GM21576 (cell line): ENCODE measurements around the gene SLU7.
A peak's percentile ranks its signal among the peaks of the same experiment; 100 is the strongest.

Experiments
- ATAC-seq: cut with Tn5 transposase; IDR thresholded peaks from one replicate; pipeline ENCODE4 v1.9.1; 2021; ENCODE audit warnings: mild to moderate bottlenecking, moderate library complexity; ENCODE audit not compliant: unreplicated experiment

SLU7 gene

DNA sequence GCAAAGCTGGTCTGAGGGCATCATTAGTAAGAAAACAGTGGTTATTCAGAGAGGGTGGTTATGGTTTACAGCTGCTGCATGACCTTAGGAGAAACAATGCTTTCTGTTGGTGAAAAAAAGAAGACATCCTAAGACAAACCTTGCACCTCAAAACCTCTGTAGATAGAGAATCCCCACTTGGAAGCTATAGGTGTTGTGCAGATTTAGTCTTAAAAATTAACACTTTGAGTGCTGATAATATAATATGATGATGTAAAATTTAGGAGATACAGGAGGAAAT, 1.4 kb upstream of the SLU7 start:
- no peak for ATAC-seq

DNA sequence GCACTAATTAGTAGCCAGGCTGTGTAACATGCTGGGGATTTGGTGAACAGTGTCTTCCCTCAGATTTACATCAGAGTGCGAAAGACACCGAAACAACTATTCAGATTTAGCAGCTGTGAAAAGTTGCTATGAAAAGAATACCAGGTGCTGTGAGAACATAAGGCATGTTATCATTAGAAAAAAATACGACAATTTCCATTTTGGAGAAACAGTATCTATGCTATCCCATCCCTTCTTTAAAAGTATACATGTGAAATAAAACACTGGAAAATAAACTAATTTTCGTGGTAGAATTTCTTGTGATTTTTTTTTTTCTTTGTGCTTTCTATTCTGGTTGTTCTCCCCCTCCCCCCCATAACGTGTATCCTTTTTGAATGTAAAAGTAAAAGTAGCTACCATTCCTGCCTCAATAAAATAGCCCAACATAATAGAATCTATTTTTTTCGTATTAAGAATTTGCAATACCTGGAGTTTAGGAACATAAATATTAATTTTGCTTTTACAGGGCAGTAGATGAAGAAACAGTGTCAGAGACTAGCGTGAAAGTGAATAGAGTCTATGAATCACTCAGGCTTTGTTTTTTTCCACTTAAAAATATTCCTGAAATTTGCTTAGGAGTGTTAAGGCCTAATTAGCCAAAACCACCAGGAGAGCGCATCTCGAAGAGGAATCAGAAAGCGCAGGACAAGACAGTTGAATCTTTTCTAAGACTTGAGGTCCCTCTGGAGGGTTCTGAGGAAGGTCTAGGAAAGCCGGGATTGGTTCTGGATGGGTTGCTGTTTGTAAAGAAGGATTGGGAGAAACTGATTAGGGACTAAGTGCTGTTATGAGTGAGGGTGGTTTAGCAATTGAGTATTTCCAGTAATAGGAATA, 813 bp upstream of the SLU7 start:
- no peak for ATAC-seq

DNA sequence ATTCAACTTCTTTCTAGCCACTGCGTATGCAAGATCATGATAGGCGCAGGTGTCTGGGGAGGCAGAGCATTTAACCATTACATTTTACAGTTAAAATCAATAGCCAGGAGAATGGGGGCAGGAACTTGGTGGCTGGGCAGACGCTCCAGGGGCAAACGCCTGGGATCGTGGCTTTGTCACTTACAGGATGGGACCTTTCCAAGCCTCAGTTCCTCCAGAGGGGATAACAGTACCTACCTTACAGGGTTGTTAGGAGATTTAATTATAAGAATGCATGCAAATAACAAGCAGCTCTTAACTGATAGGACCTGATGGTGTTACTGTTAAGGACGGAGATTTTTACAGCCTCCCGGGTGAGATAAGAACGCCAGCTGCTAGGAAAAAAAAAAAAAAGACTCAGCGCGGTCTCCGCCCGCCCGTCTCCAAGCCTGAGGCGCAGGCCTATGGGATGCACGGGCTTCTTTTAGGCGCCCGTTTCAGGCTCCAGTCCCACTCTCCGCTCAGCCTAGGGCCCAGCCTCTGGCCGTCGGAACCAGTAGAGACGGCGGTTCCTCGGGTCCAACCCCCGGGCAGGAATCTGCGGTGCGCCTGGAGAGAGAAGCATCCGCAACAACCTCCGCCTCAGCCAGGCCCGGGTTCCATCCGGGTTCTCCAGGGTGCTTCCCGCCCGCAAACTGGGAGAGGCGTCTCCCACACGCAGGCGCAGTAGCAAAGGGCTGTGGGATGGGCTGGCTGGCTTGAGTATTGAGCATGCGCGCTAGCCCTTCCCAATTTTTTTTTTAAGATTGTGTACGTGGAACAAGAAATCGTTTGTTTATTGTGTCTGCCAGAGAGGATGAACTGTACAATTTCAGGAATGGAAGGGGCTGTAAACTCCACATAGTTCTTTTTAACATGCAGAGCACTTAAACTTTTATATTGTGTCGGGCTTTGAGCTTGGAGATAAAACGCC, 19.2 kb downstream of the SLU7 start, which contains the start of gene FAM200C:
TSS of gene FAM200C (minus strand) at position 653 of the 952 bp plus-strand sequence. CDS start 4,564 bp downstream, outside the sequence.
- ATAC-seq, result peak; percentile 88

DNA sequence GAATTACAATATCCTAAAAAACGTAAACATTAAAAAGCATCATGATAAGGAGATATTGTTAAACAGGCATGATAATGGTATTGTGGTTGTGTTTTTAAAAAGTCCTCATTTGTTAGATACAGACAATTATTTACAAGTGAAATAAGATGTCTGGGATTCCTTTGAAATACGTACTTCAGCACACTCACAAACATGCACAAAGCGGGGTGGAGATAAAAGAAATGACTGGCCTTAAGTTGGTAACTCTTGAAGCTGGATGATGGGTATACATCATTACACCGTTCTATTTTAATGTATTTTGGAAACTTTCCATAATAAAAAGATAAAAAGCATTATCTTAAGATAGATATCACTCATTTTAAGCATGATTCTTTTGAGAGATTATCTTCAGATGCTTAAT, 20.1 kb downstream of the SLU7 start:
- no peak for ATAC-seq

DNA sequence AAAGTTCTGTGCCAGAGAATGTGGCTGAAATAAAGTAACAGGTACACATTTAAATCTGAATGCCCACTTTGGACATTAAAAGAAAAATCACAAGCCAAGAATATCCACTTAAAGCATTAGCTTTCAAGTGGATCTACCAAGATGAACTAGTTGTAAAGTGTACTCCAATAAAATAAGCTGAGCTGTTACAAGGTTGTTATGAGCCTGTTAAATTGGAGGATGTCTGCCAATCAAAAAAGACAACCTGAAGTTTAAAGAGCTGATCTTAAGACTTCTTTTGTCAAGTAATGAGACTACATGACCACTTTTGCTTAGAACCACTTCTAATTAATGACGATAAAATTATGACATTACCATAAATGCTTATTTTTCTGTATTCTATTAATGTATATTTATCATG, 21.4 kb downstream of the SLU7 start:
- no peak for ATAC-seq

DNA sequence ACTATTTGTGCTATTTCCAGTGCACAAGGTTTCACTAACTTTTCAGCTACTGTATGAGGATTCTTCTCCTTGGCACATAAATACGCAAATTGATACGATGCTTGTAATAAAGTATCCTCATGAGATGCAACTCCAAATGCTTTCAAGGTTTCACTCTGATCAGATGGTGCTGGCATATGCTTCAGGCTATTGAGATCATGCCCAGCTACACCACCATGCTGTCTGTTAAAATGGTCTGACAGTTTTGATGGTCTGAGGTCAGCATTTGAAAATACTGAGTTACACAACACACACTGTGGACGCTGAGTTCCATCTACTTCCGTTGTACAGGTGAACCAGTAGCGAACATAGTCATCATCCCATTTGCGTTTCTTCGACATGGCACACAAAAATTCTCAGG, 23.8 kb downstream of the SLU7 start:
- no peak for ATAC-seq

DNA sequence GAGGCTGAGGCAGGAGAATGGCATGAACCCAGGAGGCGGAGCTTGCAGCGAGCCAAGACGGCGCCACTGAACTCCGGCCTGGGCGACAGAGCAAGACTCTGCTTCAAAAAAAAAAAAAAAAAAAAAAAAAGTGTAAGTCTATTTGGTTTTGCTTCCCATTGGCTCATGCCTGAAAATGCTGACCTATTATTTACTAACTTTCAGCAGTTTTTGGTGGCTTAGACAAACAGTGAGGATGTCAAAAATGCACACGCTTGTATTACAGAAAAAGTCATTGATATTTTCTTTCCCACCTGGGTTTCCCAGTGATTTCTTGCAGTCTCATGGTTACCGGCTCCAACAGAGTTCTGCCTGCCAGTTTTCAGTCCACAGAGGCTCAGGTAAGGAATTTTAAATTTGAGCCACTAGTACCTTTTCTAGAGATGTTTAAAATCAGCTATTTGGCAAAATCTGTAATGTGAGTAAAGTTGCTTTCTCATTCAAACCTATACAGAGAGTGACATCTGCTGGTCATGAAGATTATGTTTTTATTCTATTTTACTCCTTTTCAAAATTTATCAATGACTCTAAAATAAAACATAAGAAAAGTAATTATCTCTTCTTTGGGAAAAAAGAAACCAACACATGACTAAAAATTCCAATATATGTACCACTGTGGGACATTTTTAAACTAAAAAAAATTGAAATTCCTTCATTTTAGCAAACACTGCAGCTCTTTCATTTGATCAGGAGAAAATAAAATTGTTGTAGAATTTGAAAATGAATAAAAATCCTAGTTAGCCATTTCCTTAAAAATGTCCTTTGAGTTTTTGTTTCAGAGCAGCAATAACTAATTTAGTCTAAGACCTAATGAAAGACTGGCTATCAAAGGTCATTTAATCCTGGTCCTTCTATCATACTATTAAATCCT, 27.8 kb downstream of the SLU7 start:
- no peak for ATAC-seq

DNA sequence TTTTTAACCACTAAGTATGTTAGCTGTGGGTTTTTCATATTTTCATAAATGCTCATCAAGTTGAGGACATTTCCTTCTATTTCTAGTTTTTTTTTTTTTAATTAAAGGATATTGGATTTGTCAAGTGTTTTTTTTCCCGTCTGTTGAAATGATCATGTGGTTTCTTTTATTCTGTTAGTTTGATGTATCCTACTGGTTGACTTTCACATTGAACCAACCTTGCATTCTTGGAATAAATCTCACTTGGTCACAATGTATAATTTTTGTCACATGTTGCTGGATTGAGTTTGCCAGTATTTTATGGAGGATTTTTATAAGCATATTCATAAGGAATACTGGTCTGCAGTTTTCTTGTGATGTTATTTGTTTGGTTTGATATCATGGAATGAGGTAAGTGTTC, 31.4 kb downstream of the SLU7 start:
- ATAC-seq, result no peak

DNA sequence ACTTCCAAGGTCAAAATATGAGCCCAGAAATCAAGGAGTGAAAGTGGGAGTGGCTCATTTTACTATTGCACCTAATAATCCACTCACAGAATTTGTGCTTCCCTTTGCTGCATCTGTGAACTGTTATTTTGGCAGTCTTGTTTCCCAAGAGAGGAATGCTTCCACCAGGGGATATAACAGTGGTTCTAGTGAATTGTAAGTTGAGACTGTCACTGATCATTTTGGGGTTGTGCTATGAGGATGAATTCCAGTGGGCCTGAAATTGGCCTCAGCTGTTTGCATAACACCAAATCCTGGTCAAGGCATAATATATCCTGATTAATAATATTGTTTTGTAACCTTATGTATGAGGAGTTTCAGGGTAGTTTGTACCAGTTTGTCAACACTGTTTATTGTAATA, 33.4 kb downstream of the SLU7 start:
- ATAC-seq, result no peak

DNA sequence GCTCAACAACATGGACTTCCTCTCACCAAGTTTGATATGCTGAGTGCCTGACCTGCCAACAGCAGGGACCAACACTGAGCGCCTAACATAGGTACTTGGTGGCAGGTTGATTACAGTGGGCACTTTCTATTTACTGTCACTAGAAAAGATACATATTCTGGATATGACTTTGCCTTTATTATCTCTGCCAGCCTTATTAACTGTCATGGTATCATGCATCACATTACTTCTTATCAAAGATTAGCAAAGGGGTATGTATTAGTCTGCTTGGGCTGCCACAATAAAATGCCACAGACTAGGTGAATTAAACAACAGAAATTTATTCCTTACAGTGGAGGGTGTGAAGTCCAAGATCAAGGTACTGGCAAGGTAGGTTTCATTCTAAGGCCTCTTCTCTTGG, 34.2 kb downstream of the SLU7 start:
- ATAC-seq, result no peak

DNA sequence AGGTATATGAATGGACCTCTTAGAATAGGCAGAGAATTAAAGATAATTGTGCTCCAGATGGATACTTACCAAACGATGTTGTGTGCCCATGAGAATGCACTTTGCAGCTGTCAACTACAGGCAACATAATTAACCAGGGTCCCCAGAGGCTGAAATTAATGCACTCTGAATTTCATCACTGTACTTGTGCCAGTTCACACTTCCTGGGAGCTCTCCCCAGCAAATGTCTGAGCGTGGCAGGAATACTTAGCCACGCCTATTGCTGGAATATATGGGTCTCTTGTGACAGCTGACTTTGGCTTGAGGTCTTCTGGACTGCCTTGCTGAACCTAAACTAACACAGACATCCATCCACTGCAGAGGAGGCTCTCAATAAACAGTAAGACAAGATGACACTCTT, 36.5 kb downstream of the SLU7 start:
- no peak for ATAC-seq

DNA sequence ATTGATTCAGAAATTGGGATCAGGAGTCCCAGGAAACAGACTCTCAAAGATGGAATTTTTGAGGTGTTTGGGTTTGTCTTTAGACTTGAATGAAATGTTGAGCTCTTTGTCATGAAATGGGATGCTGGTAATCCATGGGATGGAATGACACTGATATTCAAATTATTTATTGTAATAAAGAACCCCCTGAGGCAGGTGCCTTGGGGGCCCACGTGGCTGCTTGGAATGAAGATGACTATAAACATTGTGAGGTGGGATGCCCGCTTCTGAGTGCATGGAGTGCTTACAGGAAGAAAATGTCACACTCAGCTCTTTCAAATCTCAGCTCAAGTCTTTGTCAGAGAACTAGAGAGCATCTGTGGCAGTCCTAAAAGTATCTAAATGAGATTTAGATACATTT, 38.8 kb downstream of the SLU7 start:
- no peak for ATAC-seq

DNA sequence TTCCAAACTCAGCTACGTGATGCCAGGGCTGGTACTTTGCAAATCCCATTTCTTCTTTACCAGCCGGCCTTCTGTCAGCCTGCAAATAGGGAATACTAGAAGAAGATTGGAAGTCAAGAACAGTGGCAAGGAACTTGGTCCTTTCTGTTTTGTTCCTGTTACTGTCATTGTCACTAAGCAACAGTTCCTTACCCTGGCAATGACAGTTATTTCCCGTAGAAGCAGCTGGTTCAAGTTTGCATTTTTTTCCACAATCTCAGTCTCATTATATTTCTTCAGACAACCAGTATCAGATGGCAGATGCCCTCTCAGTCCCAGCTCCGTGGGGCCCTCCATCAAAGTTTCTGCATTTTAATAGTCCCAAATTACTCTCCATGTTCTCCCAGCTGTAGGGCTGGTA, 39.4 kb downstream of the SLU7 start:
- ATAC-seq, result no peak

DNA sequence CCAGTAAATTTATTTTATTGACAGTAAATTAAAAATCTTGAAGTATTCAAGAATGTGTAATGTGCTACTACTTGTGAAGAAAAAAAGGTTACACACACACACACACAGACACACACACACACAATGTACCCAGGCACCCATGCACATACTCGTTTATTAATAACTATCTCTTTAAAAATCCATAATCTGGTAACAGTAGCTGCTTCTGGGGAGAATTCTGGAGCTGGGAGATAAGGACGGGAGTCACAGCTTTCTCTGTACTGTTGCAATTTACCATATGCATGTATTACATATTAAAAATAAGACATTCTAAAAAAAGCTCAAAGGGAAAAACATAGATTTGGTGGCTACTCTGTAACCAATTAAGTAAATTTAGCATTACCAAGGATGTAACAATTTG, 40.6 kb downstream of the SLU7 start:
- ATAC-seq, result no peak

DNA sequence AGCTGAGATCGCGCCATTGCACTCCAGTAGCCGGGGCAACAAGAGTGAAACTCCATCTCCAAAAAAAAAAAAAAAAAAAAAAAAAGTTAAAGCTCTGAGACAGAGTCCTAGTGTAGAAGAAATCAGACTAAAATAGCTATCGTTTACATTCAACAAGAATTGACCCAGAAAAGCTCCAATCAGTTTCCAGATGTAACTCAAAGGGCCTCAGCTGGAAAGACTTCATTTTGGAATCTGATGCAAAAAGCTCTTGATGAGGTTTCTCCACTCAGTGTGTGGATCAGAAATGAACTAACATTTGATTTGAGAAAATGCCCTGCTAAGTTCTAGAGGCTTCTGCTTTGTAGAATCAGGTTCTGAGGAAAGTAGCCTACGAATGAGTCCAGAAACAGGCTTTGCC, 41.2 kb downstream of the SLU7 start:
- ATAC-seq, result no peak

DNA sequence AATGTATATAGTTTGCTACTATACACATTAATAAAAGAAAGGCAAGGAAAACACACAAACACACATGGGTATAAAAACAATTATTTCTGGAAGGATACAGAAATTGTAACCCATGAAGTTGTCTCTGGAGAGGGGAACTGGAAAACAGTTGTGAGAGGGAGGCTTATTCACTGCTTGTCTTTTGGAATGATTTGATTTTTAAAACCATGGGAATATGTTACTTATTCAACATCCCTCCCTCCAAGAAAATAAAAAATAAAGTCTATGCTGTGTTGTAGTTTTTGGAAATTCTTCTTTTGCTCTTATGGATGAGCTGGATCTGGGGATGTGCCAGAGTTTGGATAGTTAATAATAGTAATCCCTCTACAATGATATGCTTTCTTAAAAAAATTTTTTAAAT, 42.5 kb downstream of the SLU7 start:
- ATAC-seq, result no peak

DNA sequence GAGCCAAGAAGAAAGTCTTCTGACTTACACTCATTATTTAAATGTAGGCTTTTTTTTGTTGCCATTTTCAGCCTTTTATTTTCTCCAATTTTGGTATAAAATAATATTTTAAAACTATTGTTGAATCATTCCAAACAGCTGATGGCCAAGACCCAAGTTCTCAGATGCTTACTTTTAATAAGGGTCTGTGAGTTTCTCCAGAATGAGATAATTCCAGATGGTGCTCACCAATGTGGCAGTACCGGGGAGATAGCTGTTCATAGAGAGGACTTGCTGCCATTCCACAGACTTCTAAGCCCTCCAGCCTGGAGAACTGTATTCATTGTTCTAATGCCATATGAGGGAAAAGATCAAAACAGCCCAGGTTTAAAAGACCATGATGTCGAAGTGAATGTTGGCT, 43.2 kb downstream of the SLU7 start:
- ATAC-seq, result no peak

DNA sequence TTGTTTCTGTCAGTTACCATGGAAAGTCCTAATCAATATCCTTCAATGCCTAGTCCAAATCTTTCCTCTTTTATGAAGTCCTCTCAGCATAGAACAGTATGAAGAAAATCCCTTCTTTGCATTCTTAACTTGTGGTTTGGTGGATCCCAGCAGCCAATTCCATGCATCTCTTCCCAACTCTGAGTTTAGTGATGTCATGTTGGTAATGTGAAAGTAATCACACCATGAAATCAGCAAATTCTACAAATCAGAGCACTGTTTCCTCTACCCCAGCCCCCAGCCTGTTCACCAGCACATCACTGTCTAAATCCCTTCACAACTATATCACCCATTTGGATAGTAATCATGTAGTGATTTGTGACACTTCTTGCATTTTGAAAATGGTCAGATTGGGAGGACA, 43.7 kb downstream of the SLU7 start:
- no peak for ATAC-seq

DNA sequence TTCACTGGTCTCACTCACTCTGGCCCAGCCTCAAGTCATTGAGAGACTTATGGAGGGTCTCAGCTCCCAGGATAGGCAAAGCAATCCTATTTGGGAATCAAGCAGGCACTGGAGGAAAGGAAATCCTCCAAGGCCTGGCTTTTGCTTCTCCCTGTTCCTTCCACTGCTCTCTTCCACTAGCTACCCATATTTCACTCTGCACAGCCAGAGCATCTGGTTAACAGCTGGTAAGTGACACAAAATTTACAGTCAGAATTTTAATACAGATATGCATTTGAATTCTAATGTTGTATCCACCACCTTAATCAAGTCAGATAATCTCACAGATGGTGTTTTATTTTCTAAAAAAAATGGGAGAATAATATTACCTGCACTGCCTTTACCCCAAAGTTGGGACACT, 47.6 kb downstream of the SLU7 start:
- no peak for ATAC-seq

DNA sequence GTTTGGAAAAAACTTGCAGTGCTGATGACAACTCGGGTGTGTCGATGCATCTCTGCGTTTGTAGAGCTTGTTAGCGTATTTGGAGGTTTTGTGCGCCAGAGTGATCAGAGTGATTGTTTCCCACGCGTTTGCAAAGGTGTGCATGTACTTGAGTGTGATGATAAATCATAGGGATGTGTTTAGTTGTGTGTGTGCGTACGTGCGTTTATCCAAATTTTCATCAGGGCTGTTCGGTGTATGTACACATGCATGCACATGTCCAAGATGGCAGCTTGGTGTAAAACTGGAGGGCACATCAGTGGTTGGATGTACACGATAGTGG, 48.2 kb downstream of the SLU7 start:
- no peak for ATAC-seq

DNA sequence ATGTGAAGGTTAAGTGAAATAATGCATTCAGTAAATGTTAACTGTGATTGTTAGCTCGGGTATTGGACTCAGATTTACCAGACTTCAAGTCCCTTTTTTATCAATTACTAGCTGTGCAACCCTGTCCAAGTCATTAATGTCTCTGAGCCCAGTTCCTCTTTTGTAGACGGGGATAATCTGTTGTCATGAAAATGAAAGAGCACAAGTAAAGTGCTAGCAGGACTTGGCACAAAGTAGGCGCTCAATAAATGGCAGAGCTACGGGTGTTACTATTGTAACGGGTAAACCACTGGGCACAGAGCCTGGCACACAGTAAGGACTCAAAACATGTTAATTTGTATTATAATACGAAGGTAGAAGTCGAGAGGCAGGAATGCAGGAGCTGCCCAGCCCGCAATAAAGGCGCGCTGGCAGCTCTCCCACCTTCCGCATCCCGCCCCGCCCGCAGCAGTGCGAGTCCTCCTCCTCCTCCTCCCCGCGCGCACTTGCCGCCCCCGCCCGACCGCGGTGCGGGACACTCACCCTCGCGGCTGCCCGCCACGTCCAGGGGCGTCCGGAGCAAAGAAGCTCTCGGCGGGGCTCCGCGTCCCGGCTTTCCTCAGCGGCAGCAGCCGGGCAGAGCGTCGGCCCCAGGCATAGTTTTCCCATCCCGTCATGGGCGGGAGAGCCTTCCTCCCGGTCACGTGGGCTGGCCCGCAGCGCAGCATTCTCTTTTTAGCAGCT, 48.7 kb downstream of the SLU7 start, which contains the start of gene C1QTNF2:
TSS of gene C1QTNF2 (minus strand) at position 637 of the 723 bp plus-strand sequence. CDS start 15,615 bp downstream, outside the sequence.
- ATAC-seq, result no peak
